Measurements from ENCODE around the gene BTN1A1. TPM values are rescaled to one million over a fixed set of nuclear protein-coding genes. Genes with fewer than 3 reads are reported as not detected.

BTN1A1 gene
- total and polyA plus RNA-seq, 10 of the 15 experiments (the other 5 are each of a cell fraction or from before 2014, with no cell fraction given) = 0.05 to 2.2 (median 0.87) TPM

GRCh38 chr6:26520850-26521599 lies 20.9 kb downstream of the BTN1A1 start (continued):
- TF ChIP-seq, protein P1, sequence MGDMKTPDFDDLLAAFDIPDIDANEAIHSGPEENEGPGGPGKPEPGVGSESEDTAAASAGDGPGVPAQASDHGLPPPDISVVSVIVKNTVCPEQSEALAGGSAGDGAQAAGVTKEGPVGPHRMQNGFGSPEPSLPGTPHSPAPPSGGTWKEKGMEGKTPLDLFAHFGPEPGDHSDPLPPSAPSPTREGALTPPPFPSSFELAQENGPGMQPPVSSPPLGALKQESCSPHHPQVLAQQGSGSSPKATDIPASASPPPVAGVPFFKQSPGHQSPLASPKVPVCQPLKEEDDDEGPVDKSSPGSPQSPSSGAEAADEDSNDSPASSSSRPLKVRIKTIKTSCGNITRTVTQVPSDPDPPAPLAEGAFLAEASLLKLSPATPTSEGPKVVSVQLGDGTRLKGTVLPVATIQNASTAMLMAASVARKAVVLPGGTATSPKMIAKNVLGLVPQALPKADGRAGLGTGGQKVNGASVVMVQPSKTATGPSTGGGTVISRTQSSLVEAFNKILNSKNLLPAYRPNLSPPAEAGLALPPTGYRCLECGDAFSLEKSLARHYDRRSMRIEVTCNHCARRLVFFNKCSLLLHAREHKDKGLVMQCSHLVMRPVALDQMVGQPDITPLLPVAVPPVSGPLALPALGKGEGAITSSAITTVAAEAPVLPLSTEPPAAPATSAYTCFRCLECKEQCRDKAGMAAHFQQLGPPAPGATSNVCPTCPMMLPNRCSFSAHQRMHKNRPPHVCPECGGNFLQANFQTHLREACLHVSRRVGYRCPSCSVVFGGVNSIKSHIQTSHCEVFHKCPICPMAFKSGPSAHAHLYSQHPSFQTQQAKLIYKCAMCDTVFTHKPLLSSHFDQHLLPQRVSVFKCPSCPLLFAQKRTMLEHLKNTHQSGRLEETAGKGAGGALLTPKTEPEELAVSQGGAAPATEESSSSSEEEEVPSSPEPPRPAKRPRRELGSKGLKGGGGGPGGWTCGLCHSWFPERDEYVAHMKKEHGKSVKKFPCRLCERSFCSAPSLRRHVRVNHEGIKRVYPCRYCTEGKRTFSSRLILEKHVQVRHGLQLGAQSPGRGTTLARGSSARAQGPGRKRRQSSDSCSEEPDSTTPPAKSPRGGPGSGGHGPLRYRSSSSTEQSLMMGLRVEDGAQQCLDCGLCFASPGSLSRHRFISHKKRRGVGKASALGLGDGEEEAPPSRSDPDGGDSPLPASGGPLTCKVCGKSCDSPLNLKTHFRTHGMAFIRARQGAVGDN (IDR thresholded peaks at IDR 0.05) = no peak
- no peak for TF ChIP-seq MTA2 (IDR thresholded peaks at IDR 0.05; ENCODE audit: low read depth)
- no peak for TF ChIP-seq PAX5 (IDR thresholded peaks at IDR 0.05; ENCODE audit: borderline replicate concordance, low read depth, low read length)
- no peak for TF ChIP-seq ZNF384 (IDR thresholded peaks at IDR 0.05; ENCODE audit: borderline replicate concordance, low read depth, low read length)
- peak; percentile 89 for TF ChIP-seq SREBF2 (IDR thresholded peaks at IDR 0.05; ENCODE audit: low read length)
- no peak for TF ChIP-seq SMAD1 (IDR thresholded peaks at IDR 0.05; ENCODE audit: low read depth, partially characterized antibody)
- no peak for TF ChIP-seq RBBP5 (conservative IDR thresholded peaks at IDR 0.05)
- TF ChIP-seq TARDBP (IDR thresholded peaks at IDR 0.05; ENCODE audit: borderline replicate concordance) = peak; percentile 97

Data from GM12878 (cell line).